Measurements from ENCODE around the gene CLINT1.

The CLINT1 gene

GRCh38 chr5:157749462-157749799 is 109.5 kb downstream of the CLINT1 start:
- peaks cover 30% of the 10 kb centered on the region for H3K4me1 Mint-ChIP-seq
- no peak overlapping the region for H3K4me3 Mint-ChIP-seq
- no peaks in the 10 kb centered on the region for H3K9me3 Mint-ChIP-seq
- H3K27ac Mint-ChIP-seq, result no peak overlapping the region
- DNase-seq, result no peak
- peaks cover 17% of the 10 kb centered on the region for H3K36me3 Mint-ChIP-seq (ENCODE audit: low read depth)
- no peak for TF ChIP-seq CTCF (IDR thresholded peaks at IDR 0.05)
- H3K27me3 Mint-ChIP-seq (ENCODE audit: low read depth, poor library complexity), result peaks cover 2% of the 10 kb centered on the region

DNA sequence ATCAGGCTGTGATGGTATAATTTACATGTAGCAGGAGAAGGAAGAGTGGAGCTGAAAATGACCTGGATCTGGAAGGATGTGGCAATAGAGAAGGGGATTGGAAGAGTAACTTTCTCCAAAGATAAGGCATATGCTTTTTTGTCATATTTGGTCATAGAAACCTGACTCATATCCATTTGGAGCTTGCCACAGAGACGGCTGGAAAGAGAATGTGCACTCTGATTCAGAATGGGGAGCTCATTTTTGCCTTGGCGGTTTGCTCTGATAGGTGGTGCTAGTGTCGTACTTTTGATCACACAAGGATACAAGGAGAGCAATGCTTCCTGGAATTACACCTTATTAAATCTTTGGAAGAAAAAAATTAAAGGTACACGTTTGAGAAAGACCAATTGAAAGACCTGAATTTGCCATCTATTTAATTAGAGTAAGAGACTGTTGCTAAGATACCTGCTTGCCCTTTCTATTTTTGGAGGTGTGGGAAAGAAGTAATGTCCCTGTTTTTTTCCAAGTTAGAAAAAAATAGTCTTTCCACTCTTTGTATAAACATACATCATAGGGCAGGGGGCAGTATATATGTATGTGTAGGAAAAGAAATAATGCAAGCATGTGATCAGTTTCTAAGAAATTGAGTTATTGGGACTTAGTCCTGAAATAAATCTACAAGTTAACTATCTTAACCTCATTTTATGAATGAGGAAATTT is 110.0 kb downstream of the CLINT1 start:
- no peak for TF ChIP-seq CTCF (IDR thresholded peaks at IDR 0.05)
- peaks cover 17% of the 10 kb centered on the region for H3K36me3 Mint-ChIP-seq (ENCODE audit: low read depth)
- DNase-seq, result no peak
- H3K4me1 Mint-ChIP-seq, result peaks cover 33% of the 10 kb centered on the region
- no peak overlapping the region for H3K4me3 Mint-ChIP-seq
- peaks cover 4% of the 10 kb centered on the region for H3K27me3 Mint-ChIP-seq (ENCODE audit: low read depth, poor library complexity)
- H3K27ac Mint-ChIP-seq, result no peak overlapping the region
- H3K9me3 Mint-ChIP-seq, result no peaks in the 10 kb centered on the region

- Mint-ChIP-seq H3K4me1 (peaks cover 33% of the 10 kb centered on the region), H3K9me3 (no peaks in the 10 kb centered on the region), H3K27me3 (ENCODE audit: low read depth, poor library complexity) (peaks cover 4% of the 10 kb centered on the region), H3K27ac (no peak overlapping the region), H3K4me3 (no peak overlapping the region), H3K36me3 (ENCODE audit: low read depth) (peaks cover 17% of the 10 kb centered on the region)
- no peak for DNase-seq
- no peak for TF ChIP-seq CTCF (IDR thresholded peaks at IDR 0.05)
These were observed 110.9 kb downstream of the CLINT1 start for GRCh38 chr5:157747766-157748700.

DNA sequence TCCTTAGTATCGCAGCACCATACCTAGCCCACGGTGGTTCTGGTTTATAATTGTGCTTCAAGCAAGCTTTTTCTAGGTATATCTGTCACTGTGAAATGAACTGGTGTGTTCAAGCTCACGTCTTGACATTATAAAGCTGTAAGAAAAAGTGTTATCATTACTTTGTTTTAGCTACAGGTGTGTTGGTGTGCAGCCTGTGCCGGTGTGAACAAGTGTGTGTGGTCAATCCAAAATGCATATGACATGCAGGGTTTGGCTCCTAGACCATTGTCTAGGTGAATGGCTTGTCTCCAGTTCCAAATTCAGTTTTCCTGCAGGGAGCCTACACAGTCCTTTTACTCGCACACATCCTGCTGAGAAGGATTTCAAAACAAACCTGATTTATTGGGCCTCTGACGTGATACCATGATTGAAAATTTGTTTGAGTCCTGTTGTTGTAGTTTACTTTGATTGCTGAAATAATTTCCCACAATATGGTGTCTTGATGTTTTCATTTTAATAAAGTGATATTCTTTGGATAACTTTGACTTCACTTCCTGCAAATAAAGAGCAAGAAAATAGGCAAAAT is 111.7 kb downstream of the CLINT1 start:
- no peak for DNase-seq
- H3K9me3 Mint-ChIP-seq, result no peaks in the 10 kb centered on the region
- peaks cover 9% of the 10 kb centered on the region for H3K36me3 Mint-ChIP-seq (ENCODE audit: low read depth)
- no peak overlapping the region for H3K27ac Mint-ChIP-seq
- no peak overlapping the region for H3K4me3 Mint-ChIP-seq
- H3K27me3 Mint-ChIP-seq (ENCODE audit: low read depth, poor library complexity), result peaks cover 4% of the 10 kb centered on the region
- TF ChIP-seq CTCF (IDR thresholded peaks at IDR 0.05), result no peak
- H3K4me1 Mint-ChIP-seq, result peaks cover 33% of the 10 kb centered on the region

GRCh38 chr5:157745041-157745456 is 113.9 kb downstream of the CLINT1 start:
- H3K36me3 Mint-ChIP-seq (ENCODE audit: low read depth), result peaks cover 8% of the 10 kb centered on the region
- peak overlapping the region; percentile 95 for H3K4me3 Mint-ChIP-seq
- no peak for DNase-seq
- peaks cover 22% of the 10 kb centered on the region for H3K4me1 Mint-ChIP-seq
- H3K27ac Mint-ChIP-seq, result no peak overlapping the region
- H3K27me3 Mint-ChIP-seq (ENCODE audit: low read depth, poor library complexity), result peaks cover 4% of the 10 kb centered on the region
- no peak for TF ChIP-seq CTCF (IDR thresholded peaks at IDR 0.05)
- H3K9me3 Mint-ChIP-seq, result no peaks in the 10 kb centered on the region
